HG02623 (cell line): ENCODE measurements around the gene HOXC13.

Source experiments
- ATAC-seq: cut with Tn5 transposase; IDR thresholded peaks from one replicate; pipeline ENCODE4 v1.9.1; 2021; ENCODE audit warnings: moderate library complexity; ENCODE audit not compliant: unreplicated experiment

Gene HOXC13

DNA sequence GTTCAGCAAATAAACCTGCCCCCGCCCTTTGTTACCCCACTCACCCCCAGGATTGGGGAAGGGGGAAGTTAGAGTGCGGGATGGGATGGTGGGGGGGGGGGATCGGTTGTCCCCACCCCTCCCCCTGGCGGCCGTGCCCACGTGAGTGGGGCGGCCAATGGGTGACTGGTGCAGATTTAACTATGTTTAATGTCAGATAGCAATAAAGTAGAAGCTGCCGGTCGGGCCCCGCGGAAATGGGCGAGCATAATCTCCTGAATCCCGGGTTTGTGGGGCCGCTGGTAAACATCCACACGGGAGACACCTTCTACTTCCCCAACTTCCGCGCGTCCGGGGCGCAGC lies 16.0 kb downstream of the HOXC13 start, which contains the start of gene HOXC12:
Gene HOXC12, plus strand, starts transcription at position 210 of the 342 bp plus-strand sequence. Its CDS starts 27 bp downstream, at position 237.
- no peak for ATAC-seq

DNA sequence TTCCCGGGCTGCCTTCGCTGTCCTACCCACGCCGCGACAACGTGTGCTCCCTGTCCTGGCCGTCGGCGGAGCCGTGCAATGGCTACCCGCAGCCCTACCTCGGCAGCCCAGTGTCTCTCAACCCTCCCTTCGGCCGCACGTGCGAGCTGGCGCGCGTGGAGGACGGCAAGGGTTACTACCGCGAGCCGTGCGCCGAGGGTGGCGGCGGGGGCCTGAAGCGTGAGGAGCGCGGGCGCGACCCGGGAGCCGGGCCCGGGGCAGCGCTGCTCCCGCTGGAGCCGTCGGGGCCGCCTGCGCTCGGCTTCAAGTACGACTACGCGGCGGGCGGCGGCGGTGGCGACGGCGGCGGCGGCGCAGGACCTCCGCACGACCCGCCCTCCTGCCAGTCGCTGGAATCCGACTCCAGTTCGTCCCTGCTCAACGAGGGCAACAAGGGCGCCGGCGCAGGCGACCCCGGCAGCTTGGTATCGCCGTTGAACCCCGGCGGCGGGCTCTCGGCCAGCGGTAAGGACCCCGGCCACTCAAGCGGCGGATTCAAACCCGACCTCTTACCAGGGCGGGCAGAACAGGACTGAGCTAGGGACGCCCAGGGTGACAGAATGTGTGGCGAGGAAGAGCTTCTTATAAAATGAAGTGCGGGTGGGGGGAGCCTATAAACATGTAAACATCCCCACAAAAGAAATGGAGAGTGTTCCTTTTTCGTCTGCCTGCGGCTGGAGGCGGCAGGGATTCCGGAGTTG lies 16.6 kb downstream of the HOXC13 start:
- no peak for ATAC-seq

DNA sequence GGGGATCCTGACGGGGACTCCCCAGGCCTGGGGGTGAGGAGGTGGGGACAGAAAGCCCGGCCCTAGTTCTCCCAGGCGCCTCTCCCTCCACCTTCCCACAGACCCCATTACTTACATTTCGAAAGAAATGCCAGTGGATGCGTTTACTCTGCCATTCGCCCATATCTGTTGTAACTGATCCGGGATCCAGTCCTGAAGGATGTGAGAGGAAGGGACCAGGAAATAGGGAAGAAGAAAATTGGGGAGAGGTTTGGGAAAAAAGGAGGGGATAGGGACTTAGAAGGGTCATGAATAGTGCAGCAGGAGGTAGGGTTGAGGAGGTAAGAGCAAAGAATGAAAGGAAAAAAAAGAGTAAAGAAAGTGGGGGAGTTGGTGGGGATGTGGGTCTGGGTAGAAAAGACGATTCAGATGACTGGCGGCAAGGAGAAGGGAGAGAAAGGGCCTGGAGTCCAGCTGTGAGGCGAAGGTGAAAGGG lies 17.2 kb downstream of the HOXC13 start:
- no peak for ATAC-seq

DNA sequence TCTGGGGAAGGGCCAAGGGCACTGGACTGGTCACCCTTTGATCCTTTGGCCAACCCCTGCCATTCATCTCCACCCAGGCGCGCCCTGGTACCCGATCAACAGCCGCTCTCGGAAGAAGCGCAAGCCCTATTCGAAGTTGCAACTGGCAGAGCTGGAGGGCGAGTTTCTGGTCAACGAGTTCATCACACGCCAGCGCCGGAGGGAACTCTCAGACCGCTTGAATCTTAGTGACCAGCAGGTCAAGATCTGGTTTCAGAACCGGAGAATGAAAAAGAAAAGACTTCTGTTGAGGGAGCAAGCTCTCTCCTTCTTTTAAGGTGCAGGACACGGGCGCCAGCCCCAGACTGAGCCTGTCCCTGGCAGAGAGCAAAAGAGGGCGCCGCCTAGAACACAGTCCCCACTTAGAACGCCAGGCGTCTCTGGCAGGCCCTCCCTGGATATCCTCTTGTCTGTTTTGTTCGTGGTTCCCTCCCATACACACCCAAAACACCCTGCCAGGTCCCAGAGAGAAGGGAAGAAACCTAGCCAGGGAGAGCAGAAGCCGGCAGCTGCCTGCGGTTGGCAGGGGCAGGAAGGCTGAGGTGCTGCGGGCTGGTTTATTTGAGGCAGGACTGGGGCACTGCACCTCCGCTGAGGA lies 17.7 kb downstream of the HOXC13 start:
- ATAC-seq: no peak

DNA sequence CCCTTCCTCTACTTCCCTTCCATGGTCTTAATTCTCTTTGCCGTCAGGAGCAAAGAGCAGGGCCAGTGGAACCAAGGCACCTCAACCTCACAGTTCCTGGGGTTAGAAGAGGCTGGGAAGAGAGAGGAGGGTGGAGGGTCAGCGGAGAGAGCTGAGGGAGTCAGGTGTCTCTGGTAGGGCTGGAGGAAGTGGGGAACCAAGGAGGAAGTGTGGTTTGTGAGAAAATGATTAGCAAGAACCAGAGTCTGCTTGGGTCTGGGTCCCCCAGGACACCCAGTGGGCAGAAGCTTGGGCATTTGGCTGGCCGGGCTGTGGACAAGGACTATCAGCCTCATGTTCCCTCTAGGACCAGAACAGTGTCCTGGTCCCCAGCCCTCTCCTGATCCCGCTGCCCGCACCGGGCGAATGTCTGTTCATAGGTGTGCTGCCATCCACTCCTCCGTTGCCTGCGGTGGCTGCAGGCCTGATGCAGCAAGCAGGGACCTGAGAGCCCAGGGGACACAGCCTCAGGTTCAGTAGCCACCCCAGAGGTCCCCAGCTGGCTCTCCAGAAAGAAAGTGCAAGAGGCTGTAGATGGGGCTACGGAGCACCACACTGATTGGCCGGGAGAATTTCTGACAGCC lies 18.4 kb downstream of the HOXC13 start:
- no peak for ATAC-seq

DNA sequence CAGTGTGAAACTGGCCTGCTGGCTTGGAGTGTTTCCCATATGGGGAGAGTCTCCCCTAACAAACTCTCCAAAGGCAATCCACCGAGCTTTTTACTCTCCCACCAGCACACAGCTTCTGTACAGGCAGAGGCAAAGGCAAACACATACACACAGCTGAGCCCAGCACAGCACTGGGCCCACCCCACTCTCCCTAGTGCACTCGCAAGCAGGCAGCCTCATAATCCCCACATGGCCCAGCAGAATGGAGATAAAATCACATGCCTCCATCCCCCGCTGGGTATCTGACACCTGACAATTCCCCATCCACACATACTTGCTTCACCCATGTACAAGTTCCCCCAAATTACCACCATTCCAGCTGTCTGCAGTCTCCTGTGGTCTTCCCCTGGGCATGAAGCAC lies 19.5 kb downstream of the HOXC13 start:
- ATAC-seq: no peak

DNA sequence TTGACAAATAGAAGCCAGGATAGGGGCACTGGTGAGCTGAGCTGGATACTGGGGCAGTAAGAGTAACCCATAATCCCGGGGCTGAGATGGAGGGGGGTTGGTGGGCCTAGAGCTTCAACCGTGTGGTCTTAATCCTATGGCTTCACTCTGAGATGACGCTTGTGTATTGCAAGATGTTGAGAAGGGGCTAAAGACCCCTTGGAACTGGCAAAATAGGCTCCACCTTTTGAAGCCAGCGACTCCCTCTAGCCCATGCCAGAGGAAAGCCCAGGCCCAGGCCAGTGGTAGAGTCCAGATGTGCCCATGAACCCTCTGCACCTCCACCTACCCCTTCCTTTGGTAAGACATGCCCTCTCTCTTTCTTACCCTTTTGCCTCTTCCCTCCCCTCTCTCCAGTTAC lies 20.7 kb downstream of the HOXC13 start:
- ATAC-seq: no peak

DNA sequence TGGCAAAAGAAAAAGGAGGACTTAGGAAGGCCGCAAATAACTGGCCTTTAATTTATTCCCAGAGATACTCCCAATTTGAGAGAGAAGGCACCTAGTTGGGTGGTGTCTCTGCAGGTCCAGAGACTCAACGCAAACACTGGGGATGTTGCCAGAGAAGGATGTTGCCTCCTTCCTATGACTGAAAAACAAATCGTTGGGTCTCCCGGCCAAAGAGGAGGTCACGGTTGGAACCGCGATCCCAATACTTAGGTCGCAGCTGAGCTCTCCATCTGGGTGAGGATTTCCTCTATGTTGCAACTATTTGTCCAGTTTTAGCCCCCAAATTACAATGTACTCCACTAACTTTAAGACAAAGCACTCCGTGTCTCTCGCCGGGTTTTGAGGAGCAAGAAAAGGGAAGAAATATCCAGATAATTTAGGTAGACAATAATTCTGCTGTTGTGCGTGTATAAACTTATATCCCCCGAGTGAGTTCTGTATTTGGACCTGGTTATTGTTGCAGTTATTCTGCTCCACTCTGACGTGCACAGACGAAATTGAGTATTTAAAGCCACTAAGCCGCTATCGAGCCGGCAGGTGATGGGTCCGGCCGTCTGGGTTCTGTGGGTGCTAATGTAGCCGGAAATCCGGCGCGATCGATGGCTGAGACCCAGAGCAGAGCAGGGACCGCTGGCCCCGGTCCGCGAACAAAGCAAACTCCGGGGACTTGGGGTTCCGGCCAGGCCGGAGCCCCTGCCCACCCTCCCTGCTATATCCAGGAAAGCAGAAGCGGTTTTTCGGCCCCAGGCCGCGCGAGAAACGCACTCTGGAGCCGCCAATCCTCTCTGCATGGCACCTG lies 21.8 kb downstream of the HOXC13 start:
- ATAC-seq: no peak

DNA sequence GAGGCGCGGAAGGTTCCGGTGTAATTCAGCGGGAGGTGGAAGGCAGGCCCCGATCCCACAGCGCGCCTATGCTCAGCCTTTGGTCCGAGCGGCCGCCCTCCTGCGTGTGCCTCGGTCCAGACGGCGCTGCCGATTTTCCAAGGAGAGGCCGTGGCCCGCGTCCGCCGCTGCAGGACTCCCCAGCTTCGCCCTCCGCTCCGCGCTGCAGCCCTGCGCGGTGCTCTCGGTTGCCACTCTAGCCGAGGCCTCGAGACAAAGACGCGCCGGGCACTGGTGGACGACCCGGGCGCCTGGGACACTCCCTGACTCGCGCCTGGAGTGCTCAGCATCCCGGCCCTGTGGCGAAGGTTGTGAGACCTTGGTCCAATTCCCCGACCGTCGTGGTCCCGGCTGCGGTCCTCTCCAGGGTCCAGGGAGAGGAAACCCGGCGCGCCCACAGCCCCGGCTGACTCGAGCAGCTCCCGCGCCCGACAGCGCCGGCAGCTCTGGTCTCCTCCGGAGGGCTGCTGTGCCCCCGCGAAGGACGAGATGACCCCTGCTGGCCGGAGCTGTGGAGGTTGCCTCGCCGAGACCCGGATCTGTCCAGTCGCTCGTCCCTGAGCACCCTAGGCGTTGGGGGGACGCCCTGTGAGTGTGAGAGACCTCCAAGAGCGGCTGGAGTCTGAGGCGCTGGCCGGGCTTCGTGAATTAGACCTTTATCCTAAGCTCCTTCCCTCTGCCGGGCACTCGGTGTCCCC lies 22.6 kb downstream of the HOXC13 start:
- no peak for ATAC-seq

DNA sequence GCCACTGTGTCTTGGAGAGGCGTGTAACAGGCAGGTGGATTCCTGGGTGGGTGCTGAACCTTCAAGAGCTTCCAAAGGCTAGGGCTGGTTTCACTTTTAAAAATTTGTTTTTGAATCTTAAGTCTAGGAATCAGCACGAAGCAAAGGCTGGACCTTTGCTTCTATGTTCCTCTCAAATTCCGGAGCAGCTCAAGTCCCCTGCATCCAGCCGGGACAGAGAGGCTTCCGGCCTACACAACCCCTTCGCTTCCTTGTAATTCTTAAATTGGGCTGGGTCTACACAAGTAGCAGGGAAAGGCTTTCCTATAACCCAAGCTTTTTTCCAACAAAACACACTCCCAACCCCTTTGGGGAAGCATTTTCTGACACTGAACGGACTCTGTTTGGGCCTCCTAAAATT lies 24.4 kb downstream of the HOXC13 start:
- ATAC-seq: no peak

DNA sequence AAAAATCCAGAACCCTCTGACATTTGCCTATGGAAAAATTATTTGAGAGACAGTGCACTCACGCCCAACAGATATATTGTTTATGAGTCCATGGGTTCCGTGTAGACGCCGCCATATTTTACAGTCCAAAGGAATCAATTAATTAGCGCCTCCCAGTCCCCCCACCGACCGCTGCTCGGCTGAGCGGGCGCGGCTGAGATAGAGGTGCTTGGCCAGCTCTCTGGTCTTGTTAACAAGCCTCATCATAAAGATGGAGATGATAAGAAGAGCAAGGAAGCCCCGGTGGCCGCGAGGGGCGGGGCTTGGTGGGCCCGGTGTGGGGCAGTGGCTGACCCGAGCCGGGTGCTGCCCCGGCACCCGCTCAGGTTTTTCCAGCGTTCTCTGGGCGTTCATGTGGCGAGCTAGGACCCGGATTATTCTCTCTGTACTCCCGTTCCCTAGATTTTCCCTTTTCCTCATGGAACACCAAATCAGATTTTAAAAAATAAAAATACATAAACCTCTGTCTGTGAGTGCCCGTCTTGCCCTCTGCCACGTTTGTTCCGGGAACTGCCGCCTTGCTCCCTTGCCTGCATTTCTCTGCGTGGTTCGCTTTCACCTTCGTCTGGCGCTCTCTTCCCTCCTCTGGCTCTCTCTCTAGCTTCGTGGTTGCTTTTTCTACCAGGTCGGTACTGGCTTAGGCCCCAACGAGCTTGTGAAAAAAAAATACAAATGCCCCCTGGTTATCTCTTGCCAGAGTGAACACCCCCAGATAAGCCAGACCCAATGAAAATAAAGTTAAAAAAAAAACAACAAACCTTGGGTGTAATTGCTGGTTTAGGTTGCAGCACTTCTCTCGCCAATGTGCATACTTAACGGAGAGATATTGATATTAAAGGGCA lies 25.0 kb downstream of the HOXC13 start:
- ATAC-seq: no peak

DNA sequence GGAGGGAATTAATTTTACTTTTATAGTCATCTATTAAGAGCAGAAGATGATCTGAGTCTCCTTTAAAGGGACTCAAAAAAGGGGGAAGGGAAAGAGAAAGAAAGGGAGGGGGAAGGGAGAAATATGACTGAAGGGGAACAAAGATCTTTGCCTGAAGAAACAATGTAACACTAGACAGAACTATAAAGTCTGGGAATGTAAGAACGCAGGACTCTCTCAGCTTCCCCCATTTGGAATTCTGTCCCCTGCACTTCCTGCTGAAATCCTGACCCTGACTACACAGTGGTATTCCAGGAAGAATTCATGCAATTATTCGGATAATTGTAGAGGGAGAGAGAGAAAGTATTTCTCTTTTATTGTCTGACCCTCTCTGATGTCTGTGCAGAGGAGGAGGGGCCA lies 25.7 kb downstream of the HOXC13 start:
- ATAC-seq: no peak

DNA sequence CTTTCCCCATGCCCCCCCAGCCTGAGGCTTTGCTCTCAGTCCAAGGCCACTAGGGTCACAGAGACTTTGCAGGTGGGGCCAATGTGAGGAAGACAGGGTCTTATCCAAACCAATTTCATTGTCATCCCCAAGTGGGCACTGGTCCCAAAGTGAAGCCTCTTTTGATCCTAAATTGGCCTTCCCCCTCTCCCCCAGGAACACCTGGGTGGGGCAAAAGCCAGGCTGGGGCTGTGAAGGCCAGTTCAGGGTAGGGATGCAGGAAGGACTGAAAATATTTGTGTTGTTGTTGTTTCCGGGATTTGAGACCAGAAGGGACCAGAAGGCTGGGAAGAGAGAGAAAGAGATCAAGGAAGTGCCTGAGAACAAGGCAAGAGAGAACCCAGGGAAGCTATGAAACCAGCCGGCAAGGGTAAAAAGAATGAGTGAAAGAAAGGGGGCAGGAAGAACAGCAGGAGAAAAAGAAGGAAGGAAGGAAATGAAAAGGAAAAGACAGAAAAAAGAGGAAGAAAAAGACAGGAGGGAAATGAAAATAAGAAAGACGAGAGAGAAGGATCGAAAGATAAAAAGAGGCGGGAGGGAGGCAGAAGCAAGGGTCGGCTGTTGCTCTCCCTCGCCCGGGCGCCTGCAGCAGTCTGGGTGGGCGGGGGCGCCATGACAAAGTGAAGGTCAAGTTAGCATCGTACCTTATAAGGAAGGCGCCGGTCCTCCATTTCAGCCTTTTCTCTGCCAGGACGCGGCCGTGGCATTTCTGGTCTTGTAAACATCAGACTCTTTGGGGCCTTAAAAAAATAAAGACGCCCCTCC lies 26.9 kb downstream of the HOXC13 start:
- no peak for ATAC-seq

DNA sequence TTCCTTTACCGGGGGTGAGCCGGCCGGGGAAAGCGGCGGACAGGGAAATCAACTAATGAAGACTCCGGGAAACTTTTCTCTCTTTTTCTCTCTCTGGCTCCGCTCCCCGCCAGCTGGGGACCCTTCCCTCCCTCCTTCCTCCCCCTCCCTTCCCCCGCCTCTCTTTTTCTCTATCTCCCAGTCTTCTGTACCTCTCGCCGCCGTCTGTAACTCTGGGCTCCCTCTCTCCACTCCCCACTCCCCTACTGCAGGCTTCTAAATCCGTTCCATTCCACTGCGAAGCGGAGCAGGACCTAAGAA lies 27.4 kb downstream of the HOXC13 start:
- no peak for ATAC-seq

DNA sequence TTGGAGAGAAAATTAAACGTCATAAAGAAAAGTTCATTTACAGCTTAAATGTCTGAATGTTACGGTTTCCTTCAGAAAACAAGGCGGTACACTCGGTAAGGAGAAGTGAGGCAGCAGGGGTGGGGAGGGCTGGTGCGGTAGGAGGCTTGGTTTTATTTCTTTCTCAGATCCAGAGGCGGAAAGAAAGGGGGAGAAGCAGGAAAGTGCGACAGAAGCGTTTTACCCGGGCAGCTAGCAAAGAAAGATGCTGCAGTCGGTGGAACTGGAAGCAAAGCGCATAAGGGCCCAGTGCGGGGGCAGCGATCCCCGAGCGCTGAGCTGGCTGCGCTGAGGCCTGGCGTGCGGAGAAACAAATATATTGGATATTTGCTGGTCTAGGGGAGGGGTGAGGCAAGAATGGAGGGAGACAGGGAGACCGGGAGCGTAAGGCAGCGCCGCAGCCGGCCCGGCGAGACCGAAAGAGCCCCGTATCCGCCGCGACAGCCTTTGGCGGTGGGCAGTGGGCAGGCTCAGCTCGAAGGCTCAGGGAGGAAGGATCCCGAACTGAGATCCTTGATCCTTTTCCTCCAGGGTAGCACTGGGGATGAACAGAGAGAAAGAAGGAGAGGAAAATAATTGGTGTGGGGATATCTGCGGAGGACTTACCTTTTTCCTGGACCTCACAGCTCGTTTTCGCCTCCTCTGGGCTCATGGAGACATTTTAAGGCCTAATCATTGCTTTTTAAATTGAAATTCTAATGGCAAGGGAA lies 27.9 kb downstream of the HOXC13 start:
- ATAC-seq: no peak

DNA sequence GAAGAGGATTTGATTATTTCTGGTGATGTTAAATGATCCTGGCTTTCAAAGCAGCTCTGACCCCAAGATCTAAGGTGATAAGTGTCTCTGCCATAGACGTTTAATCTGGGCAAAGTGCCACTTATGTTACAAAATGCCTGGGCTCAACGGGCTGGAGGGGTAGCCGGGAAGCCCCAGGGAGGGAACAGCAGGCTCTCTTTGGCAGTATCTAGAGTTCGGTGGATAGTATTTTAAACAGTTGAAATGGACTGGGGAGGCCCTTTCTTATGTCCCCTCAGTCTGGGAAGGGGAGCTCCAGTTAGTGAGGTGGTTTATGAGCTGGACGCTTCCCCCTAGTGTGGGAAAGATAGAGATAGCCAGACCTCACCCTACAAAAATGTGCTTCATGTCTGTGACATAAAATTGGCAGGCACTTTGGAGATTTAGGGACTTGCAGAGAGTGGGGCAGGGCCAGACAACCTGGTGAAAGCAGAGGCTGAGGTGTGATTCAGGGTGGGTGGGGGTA lies 28.8 kb downstream of the HOXC13 start:
- no peak for ATAC-seq

DNA sequence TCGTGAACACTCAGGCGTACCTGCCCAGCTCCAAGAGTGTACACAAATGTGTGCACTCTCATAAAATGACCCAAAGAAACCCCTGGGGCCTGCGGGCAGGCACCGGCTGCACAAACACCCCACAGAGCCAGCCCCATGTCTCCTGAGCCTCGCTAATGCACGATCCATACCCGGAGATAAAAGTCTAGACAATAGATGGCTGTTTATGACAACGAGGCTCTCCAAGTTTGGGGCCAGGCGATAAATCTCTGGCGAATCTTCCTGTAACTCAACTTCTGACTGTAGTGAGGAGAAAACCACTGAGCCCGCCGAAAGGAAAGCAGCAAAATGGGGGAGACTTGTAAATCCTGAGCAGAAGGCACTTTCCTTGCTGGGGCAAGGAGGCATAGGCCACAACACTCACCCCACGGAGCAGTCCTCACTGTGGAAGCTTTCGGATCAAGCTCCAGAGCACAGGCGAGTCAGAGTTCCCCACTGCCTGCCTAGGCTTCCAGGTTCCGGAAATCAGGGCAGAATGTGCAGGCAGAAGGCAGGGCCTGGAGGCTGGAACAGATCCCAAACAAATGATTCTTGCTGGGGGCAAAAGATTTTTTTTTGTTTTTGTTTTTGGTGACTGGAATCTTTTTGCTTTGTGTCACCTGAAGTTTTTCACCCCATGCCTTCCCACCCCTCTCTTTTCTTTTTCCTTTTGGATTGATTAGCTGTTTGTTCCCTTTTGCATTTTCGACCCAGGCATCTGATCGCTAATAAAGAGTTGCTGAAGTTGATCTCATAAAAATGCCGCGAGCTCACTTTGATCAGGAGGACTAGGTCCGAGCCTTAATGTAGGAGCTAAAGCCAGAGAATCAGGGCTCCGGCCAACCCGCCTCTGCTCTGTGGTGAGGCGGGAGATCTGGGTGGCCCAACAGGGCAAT lies 29.8 kb downstream of the HOXC13 start:
- ATAC-seq: no peak
